SHP77 (cell line): ENCODE data around the gene PEX16.
A peak's percentile ranks its signal among the peaks of the same experiment; 100 is the strongest.

Source experiments
- DNase-seq, 2 experiments: peaks; one replicate each; lab custom pipeline; 2025; lab: John Stamatoyannopoulos, UW

Gene PEX16

GRCh38 chr11:45899086-45899447 is 18.6 kb downstream of the PEX16 start:
- DNase-seq: no peak

- DNase-seq: peak; percentile 19 to 29
Observed at GRCh38 chr11:45897556-45897955, 20.1 kb downstream of the PEX16 start.

GRCh38 chr11:45896422-45896984 is 21.2 kb downstream of the PEX16 start:
- peak; percentile 90 to 95 for DNase-seq

GRCh38 chr11:45895553-45896259 is 22.0 kb downstream of the PEX16 start:
- DNase-seq: no peak

- DNase-seq: peak; percentile 60 to 73
Observed at GRCh38 chr11:45894555-45895247, 23.0 kb downstream of the PEX16 start.

- DNase-seq: peak in 1 of 2 experiments; percentile 38
Observed at GRCh38 chr11:45892856-45893255, 24.8 kb downstream of the PEX16 start.

- DNase-seq: no peak
Observed at GRCh38 chr11:45890886-45891550, 26.7 kb downstream of the PEX16 start.

- DNase-seq: no peak
Observed at GRCh38 chr11:45889966-45890365, 27.7 kb downstream of the PEX16 start.

- no peak for DNase-seq
Observed at GRCh38 chr11:45889555-45889954, 28.1 kb downstream of the PEX16 start.

GRCh38 chr11:45887587-45887986 is 30.1 kb downstream of the PEX16 start:
- DNase-seq: no peak

GRCh38 chr11:45886816-45887520 is 30.7 kb downstream of the PEX16 start:
- DNase-seq: no peak

- DNase-seq: peak; percentile 11 to 24
Observed at GRCh38 chr11:45885921-45886721, 31.6 kb downstream of the PEX16 start.

GRCh38 chr11:45885274-45885920 is 32.3 kb downstream of the PEX16 start, which contains the start of gene MAPK8IP1:
TSS of gene MAPK8IP1 (plus strand) at chr11:45885651. CDS start at chr11:45885821, 170 bp downstream.
- peak; percentile 54 to 78 for DNase-seq

- no peak for DNase-seq
Observed at GRCh38 chr11:45884596-45885185, 33.0 kb downstream of the PEX16 start.

- DNase-seq: peak in 1 of 2 experiments; percentile 24
Observed at GRCh38 chr11:45881708-45882368, 35.8 kb downstream of the PEX16 start.

GRCh38 chr11:45880772-45881570 is 36.7 kb downstream of the PEX16 start:
- DNase-seq: peak; percentile 15 to 48

- DNase-seq: peak; percentile 34 to 59
Observed at GRCh38 chr11:45879803-45880686, 37.6 kb downstream of the PEX16 start.

GRCh38 chr11:45877845-45878244 is 39.8 kb downstream of the PEX16 start:
- no peak for DNase-seq
